WERI-Rb-1 (cell line): ENCODE measurements around the gene SYTL2.

ENCODE experiments used
- DNase-seq: peaks from one replicate; pipeline ENCODE4 v3.0.0-alpha.2; 2020
- H3K27ac ChIP-seq: fragments of 250-450 bp; sonication (Bioruptor Pico); 2 replicates; pipeline ENCODE4 v1.5.1; 2020; ENCODE audit warnings: mild to moderate bottlenecking, moderate library complexity
- H3K27me3 ChIP-seq: fragments of 250-450 bp; sonication (Bioruptor Pico); 2 replicates; pipeline ENCODE4 v1.5.1; 2021; ENCODE audit warnings: mild to moderate bottlenecking, low read depth, moderate library complexity; ENCODE audit not compliant: insufficient read depth, severe bottlenecking
- H3K36me3 ChIP-seq: fragments of 250-450 bp; sonication (Bioruptor Pico); 2 replicates; pipeline ENCODE4 v1.5.1; 2020; ENCODE audit warnings: mild to moderate bottlenecking, moderate library complexity
- H3K4me3 ChIP-seq: 2 replicates; pipeline ENCODE4 v1.5.1; 2011; ENCODE audit warnings: low read depth, mild to moderate bottlenecking, control low read depth, low read length
- H3K9me3 ChIP-seq: fragments of 250-450 bp; sonication (Bioruptor Pico); 2 replicates; pipeline ENCODE4 v1.5.1; 2021; ENCODE audit warnings: mild to moderate bottlenecking, moderate library complexity; ENCODE audit not compliant: severe bottlenecking
- TF ChIP-seq, protein P1 (sequence below): IDR thresholded peaks from 2 replicates; pipeline ENCODE4 v1.5.1; 2011; ENCODE audit warnings: low read depth, mild to moderate bottlenecking, control low read depth, inconsistent platforms, low read length

SYTL2 gene

DNA sequence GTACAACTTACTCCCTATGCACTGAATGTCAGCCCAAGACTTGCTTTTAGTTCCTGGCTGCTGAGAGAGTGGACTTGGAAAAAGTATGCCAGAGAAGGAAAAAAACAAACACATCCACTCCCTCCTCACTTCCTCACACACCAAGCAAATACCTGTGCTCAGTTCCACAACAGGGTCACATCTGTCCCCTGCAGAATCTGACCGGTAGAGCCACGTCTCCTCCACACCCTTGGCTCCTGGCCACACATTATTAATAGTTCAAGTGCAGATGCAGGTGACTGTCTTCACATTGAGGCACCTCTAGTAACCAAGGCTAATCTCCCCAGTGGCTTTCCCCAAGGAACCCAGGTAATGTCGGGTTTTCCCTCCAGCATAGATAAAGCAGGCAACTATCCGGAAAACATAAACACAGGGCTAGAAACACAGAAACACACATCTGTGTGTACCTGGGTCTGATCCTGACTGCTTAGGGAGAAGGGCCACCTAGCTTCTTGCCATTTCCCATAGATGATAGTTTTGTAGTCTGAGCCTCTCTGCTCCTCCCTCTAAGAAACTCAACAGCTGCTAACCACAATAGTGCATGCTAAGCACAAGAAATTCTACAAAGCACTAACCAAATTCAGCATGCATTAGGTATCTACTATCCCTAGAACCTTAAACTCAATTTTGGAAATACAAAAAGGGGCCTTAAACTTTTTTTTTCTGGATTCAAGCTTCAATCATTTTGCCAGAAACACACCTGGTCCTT, 10.2 kb downstream of the SYTL2 start:
- Histone ChIP-seq H3K36me3 (no peaks in the 10 kb centered on the region), H3K4me3 (no peak overlapping the region), H3K9me3 (no peaks in the 10 kb centered on the region), H3K27ac (no peak overlapping the region), H3K27me3 (no peaks in the 10 kb centered on the region)
- TF ChIP-seq, protein P1, sequence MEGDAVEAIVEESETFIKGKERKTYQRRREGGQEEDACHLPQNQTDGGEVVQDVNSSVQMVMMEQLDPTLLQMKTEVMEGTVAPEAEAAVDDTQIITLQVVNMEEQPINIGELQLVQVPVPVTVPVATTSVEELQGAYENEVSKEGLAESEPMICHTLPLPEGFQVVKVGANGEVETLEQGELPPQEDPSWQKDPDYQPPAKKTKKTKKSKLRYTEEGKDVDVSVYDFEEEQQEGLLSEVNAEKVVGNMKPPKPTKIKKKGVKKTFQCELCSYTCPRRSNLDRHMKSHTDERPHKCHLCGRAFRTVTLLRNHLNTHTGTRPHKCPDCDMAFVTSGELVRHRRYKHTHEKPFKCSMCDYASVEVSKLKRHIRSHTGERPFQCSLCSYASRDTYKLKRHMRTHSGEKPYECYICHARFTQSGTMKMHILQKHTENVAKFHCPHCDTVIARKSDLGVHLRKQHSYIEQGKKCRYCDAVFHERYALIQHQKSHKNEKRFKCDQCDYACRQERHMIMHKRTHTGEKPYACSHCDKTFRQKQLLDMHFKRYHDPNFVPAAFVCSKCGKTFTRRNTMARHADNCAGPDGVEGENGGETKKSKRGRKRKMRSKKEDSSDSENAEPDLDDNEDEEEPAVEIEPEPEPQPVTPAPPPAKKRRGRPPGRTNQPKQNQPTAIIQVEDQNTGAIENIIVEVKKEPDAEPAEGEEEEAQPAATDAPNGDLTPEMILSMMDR: no peak
- no peak for DNase-seq

DNA sequence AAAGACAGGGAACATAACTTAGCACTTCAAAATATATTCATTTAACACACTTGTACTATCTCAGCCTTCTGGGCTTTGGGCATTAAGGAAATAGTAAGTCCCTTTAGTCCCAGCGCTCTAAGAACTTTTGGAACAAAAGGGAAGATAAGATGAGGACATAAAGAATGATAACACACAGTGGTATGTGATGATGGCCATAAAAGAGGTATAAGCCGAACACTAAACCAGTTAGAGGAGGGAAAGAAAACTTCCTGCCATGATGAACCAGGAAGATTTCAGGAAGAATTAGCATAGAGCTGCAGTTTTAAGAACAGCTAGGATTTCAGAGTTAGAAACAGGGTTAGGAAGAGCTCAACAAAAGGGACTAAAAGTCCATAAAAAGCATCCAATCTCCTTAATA, 11.8 kb downstream of the SYTL2 start:
- Histone ChIP-seq H3K36me3 (no peaks in the 10 kb centered on the region), H3K4me3 (no peak overlapping the region), H3K9me3 (no peaks in the 10 kb centered on the region), H3K27me3 (no peaks in the 10 kb centered on the region), H3K27ac (no peak overlapping the region)
- DNase-seq: no peak
- TF ChIP-seq, protein P1: no peak

DNA sequence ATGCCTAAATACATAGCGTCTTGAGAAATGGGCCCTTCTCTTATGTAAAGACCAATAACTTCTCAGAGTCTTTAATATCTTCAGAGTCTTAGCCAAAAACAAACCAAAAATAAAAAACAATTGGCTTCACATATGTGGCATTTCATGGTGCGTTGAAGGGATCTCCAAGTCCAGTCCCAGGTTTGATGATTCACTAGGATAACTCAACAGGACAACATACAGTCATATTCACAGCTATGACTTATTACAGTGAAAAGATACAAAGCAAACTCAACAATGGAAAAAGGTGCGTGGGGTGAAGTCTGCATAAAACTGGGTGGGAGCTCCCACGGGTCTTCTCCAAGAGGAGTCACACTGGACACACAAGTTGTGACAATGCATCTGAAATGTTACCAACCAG, 12.6 kb downstream of the SYTL2 start:
- H3K27me3 ChIP-seq: no peaks in the 10 kb centered on the region
- no peak for DNase-seq
- TF ChIP-seq, protein P1: no peak

DNA sequence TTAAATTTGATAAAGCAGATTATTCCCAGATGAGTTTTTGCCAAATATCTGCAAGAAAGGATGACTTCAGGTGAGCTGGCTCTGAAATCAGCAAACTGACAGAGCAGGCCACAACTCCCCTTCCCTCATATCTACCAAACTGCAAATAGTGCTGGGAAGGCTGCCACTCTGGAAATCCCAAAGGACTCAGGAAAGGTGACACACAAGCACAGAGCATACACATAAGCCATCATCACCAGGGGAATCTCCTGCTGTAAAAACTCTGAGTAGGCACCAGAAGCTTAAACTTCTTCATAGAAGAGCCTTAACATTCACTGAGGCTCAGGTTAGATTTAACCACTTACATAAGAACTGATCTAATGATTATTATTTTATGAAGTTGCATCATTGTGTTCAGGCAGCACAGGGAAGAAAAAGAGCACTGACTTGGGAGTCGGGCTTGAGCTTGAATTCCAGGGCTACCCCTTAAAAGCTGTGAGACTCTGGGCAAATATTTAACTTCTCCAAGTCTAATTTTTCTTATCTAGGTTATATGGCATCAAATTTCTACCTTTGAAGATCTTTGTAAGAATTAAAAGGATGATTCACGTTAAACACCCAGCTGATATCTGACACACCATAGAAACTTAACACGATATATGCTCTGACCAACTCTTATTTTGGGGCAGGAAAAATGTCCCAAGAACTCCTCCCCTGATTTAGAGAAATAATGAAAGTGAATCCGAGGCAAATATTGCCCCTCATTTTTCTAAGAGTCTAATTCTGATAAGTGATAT, 15.0 kb downstream of the SYTL2 start:
- H3K4me3 ChIP-seq: no peak overlapping the region
- H3K36me3 ChIP-seq: no peaks in the 10 kb centered on the region
- H3K27me3 ChIP-seq: no peaks in the 10 kb centered on the region
- no peak overlapping the region for H3K27ac ChIP-seq
- TF ChIP-seq, protein P1: no peak
- H3K9me3 ChIP-seq: no peaks in the 10 kb centered on the region
- DNase-seq: no peak

More for the DNA sequence above, 12.6 kb downstream of the SYTL2 start:
- Histone ChIP-seq H3K4me3 (no peak overlapping the region), H3K36me3 (no peaks in the 10 kb centered on the region), H3K27ac (no peak overlapping the region), H3K9me3 (no peaks in the 10 kb centered on the region)

DNA sequence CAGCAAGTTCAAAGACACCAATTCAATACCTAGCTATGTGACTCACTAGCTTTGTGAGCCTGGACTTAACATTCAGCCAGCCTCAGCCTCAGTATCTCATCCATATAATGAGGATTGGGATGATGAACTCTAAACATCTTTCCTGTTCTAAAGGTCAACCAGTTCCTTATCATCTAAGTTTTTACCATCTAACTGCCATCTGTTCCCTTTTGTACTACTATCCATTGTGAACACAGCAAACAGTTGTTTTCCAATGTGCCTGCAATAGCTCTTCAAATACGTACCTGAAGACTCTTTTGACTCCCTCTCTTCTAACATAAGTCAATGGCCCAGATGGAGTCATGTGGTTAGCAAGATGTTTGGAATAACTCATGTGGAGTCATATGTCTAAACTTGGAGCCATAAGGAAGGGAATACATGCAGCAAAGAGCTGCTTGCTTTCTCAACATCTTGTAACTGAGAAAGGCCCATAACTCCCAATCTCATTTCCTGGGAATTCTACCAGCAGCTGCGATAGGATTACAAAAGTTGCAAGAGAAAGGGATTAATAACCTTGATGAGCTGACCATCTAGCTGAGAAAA, 19.4 kb downstream of the SYTL2 start:
- TF ChIP-seq, protein P1: no peak

More for the DNA sequence above, 19.4 kb downstream of the SYTL2 start:
- no peak for DNase-seq
- H3K36me3 ChIP-seq: no peaks in the 10 kb centered on the region
- no peaks in the 10 kb centered on the region for H3K9me3 ChIP-seq
- no peak overlapping the region for H3K27ac ChIP-seq
- H3K27me3 ChIP-seq: no peaks in the 10 kb centered on the region
- no peak overlapping the region for H3K4me3 ChIP-seq
